ENCODE results near the gene GANAB.
"Not testable (repeated sequence)": the region's sequence is repeated elsewhere in the genome, so short reads cannot be mapped to it uniquely, and the experiment has no call there.

GANAB gene

DNA sequence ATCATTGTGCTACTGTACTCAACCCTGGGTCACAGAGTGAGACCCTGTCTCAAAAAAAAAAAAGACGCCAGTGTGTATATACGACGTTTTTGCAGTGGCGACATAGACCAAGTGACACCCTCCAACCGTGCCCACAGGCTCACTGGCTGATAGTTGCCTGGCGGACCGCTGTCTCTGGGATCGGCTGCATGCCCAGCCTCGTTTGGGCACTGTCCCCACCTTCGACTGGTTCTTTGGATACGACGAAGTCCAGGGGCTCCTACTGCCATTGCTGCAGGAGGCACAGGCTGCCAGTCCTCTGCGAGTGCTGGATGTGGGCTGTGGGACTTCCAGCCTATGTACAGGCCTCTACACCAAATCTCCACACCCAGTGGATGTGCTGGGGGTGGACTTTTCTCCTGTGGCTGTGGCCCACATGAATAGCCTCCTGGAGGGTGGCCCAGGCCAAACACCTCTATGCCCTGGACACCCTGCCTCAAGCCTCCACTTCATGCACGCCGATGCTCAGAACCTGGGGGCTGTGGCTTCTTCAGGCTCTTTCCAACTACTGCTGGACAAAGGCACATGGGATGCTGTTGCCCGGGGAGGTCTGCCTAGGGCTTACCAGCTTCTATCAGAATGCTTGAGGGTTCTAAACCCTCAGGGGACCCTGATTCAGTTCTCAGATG lies 20.0 kb upstream of the GANAB start:
- DNase-seq: no peak

- DNase-seq: peak; percentile 19
Observed at GRCh38 chr11:62665599-62666258, 19.3 kb upstream of the GANAB start.

DNA sequence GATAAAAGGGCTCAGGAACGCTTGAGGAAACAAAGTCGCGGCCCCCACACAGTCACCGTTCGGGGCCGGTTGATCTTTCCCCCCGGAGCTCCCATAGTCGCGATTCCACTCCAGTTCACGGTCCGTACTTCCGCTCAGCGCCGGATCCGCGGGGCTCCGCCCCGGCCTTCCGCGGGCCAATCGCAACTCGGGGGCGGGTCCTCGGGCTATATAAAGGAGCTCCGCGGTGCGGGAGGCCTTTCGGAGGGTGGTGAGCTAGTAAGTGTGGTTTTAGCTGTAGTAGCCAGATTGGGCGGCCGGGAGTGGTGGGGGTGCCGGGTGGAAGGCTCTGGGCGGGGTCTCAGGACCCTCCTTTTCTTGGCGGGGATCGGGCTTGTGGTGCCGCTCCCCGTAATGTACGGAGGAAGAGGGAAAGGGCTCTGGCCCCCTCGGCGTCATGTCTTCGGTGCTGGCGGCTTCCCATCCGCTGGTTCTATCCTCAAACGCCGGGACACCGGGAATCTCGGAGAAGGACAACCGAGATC lies 18.7 kb upstream of the GANAB start, which contains the start of the genes C11orf98 and CSKMT:
C11orf98 (minus strand) TSS at position 136 of the 524 bp plus-strand sequence; CDS start at position 95, 41 bp downstream.
CSKMT (plus strand) TSS at position 238 of the 524 bp plus-strand sequence. CDS start 568 bp downstream, outside the sequence.
- DNase-seq: peak; percentile 86

- peak; percentile 70 for DNase-seq
Observed at GRCh38 chr11:62664405-62665074, 18.1 kb upstream of the GANAB start.

- DNase-seq: no peak
Observed at GRCh38 chr11:62656796-62657429, 10.5 kb upstream of the GANAB start.

- DNase-seq: no peak
Observed at GRCh38 chr11:62654297-62654696, 7.9 kb upstream of the GANAB start.

DNA sequence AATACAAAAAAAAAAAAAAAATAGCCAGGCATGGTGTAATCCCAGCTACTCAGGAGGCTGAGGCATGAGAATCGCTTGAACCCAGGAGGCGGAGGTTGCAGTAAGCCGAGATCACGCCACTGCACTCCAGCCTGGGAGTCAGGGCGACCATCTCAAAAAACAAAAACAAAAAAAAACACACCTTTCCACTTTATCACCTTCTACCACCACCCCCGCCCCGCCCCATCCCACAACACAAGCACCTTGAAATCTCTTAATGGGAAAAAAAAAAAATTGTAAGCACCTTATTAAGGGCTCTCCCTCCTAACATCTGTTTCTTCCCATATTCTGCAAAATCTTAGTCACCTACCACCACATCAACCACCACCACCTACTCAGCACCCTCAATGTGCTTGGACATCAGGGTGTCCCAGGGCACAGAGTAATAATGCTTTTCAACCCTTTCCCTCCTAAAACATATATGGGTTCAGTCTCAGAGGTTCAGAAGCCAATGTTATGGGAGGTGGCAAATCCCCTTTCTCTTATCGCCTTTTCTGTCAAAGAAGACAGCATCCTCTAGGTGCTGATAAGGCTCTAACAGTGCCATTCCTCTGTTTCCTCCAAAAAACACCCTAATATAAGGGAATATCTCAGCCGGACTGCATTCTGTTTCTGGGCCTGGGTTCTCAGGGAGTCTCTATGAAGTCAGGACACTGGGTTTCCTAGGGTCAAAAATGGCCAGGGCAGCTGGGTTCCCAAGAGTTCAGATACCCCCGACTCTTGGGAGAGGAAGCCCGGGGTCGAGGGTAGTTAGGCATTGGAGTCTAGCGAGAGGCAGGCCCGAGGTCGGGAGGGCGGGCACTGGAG lies 6.0 kb upstream of the GANAB start:
- DNase-seq: no peak

- DNase-seq: not testable (repeated sequence)
Observed at GRCh38 chr11:62650283-62650682, 3.9 kb upstream of the GANAB start.

- no peak for DNase-seq
Observed at GRCh38 chr11:62649486-62649885, 3.1 kb upstream of the GANAB start.

DNA sequence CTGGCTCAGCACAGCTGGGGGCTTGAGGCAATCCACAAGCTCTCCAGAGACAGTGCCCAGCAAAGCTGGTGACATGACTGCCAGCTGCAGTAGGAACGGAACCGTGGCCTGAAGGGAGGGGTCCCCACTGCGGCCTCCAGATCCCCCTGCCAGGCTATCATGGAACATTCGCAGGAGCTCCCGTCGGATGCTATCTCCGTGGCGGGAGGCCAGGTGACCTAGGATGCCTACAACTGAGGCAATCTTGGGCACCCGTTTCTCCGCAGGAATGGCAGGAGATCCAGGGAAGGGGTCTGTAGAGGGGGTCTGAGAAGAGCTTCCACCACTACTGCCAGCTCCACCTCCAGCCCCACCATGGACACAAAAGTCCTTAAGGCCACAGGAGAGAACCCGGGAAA lies 2.6 kb upstream of the GANAB start:
- DNase-seq: no peak

- no peak for DNase-seq
Observed at GRCh38 chr11:62648185-62648966, 2.0 kb upstream of the GANAB start.

DNA sequence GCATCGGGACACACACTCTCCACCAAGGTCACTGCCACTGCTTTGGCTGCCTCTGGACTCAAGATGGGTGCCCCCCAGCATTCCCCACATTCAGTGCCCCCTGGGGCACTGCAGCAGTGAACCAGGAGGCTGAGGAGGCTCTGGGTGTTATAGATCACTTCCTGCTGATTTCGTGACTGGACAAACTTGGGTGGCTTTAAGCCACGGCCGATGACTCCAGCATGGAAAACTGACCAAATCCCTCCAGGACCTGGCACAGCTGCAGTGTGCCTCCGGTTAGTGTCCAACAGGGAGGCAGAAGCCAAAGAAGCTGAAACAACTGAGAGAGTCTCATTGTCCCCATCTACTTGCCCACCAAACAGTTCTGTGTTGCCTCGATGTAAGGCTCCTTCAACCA lies 1.2 kb upstream of the GANAB start:
- DNase-seq: no peak

- DNase-seq: no peak
Observed at GRCh38 chr11:62646825-62647608, 604 bp upstream of the GANAB start.

DNA sequence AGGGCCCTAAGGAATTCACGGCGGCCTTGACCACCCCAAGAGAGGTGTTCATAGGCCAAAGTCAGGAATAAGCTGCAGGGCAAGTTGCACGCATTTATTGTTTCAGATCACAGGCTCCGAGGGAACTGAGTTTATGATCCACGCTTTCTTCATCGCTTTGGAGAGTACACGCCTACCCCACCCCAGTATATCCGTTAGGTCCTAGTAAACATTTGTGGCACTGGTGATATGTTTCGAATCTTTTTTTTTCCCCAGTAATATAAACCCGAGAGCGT lies 805 bp downstream of the GANAB start:
- no peak for DNase-seq

- no peak for DNase-seq
Observed at GRCh38 chr11:62644220-62644619, 2.2 kb downstream of the GANAB start.

- no peak for DNase-seq
Observed at GRCh38 chr11:62632492-62632891, 13.9 kb downstream of the GANAB start.

DNA sequence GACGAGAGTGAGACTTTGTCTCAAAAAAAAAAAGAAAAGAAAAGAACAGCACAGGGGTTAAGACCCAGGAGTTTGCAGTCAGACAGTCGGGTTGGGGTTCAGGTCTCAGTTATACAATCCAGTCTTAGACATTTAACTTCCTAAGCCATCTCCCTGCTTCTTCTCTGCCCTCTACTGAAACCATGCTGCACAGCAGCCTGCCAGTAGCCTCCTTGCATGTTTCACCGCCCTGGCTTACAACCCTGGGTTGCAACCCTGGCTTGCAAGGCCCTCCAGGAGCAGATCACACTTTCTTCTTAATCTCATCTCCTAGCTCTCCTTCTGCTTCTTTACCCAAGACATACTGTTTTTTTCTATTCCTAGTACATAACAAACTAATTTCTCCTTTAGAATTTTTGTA lies 18.7 kb downstream of the GANAB start:
- no peak for DNase-seq

DNA sequence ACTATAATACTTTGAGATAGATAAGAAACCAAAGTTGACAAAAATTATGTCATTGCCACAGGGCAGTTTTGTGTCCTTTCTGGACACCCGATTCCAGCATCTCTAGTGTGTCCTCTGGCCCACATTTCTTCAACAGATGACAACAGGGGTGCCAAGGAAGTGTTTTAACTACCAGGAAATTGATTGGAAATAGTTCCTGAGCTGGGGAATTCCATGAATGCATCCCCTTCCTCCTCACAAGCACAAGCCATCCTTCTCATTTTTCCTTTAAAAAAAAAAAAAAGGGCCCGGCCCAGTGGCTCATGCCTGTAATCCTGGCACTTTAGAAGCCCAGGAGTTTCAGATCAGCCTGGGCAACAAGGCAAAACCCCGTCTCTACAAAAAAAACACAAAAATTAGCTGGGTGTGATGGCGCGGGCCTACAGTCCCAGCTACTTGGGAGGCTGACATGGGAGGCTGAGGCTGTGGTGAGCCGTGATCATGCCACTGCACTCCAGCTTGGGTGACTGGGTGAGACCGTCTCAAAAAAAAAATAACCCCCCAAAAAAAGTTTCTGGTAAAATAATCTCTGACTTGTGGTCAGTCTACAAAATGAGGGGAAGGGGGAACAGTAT lies 23.8 kb downstream of the GANAB start:
- no peak for DNase-seq

DNA sequence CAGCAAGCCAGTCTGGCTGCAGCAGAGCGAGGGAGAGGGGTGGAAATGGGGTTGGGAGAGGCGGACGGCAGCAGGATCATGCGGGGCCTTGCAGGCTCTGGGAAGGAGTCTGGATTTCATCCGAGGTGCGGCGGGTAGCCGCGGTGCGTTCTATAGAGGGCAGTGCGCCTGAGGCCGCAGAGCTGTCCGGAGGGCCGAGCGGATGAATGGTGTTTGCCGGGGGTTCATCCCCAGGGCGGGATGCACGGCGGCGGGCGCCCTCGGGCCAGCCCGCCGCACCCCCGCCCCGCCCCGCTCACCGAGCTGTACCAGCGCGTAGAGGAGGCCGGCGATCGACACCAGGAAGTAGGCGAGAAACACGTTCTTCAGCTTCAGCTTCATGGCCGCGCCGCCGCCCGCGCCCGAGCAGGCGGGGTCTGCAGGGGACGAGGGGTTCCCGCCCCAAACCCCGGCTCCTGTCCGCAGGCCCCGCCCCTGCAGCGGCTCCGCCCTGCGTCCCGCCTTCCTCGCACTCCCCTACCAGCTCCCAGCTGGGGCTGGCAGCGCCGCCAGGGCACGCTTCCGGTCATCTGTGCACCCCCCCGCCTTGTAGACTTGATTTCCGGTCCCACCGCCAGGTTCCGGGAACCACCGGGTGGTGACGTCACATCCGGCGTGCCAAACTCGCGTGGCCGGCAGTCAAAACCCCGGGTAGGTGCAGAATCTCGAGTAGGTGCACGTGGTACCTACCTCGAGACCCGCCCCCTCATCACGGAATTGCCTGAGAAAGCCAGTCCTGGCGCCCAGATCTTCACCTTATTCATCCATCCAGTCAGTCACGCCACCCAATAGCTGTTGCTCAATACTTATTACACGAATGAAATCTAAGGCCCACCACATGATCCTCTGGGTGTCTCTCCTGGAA lies 24.6 kb downstream of the GANAB start, which contains the start of gene B3GAT3:
B3GAT3 (minus strand) TSS at position 420 of the 904 bp plus-strand sequence; CDS start at position 381, 39 bp downstream.
- DNase-seq: peak; percentile 99

Measured in DMS79 (cell line).